Femur (tissue), 1 donor: Measurements from ENCODE around the gene TMEM106A.
"Not testable (repeated sequence)": the region's sequence is repeated elsewhere in the genome, so short reads cannot be mapped to it uniquely, and the experiment has no call there.

ENCODE experiments used
- DNase-seq: peaks from one replicate; pipeline ENCODE4 v3.0.0-alpha.2; 2017

TMEM106A gene, protein sequence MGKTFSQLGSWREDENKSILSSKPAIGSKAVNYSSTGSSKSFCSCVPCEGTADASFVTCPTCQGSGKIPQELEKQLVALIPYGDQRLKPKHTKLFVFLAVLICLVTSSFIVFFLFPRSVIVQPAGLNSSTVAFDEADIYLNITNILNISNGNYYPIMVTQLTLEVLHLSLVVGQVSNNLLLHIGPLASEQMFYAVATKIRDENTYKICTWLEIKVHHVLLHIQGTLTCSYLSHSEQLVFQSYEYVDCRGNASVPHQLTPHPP

GRCh38 chr17:43211480-43212402, at the start of gene TMEM106A:
Gene TMEM106A, plus strand, starts transcription at chr17:43211875. Its CDS starts 1,167 bp downstream, at chr17:43213042.
- DNase-seq: peak; percentile 93

GRCh38 chr17:43165971-43166370, 45.7 kb upstream of the TMEM106A start:
- DNase-seq: not testable (repeated sequence)

DNA sequence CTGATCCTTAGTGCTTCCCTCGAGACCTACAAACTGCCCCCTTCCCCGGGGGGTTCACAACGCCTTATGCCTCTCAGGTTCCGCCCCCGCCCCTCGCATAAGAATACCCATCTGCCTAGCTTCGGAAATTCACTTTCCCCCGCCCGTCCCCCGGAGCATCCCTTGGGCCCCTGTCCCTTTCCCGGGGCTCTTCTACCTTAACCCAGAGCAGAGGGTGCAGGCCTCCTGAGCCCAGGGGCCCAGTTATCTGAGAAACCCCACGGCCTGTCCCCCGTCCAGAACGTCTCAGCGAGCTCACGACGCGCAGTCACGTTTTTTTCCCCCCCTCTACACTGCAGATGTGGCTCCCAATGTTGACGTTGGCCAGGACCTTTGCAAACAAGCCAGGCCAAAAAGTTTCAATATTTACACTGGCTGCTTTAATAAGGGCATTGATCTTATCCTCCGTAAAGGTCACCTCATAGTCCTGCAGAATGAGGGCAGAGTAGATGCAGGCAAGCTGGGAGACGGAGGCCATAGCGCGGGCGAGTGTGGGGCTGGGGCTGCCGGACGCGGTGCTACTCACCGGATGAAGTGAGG, 42.0 kb upstream of the TMEM106A start:
- DNase-seq: peak; percentile 58

DNA sequence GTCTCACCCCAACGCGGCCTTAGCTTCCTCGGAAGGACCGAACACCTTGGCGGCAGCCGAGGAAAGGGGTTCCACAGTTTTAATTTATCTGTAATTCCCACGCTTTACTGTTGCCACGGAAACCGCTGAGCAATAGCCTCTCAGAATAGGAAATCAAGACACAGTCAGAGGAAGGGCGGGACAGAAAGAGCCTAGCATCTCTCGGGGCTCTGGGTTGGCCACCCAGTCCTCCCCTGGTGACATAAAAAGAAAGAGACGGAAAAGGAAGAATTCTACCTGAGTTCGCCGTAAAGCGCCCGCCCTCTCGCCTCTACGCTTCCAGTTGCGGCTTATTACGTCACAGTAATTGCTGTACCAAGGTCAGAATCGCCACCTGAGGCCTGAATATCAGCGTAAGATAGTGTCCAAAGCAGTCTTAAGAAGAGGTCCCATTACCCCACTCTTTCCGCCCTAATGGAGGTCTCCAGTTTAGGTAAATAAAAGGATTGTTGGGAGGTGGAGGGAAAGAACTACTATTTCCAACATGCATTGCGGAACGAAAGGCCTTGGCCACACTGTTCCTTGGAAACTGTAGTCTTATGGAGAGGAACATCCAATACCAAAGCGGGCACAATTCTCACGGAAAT, 41.4 kb upstream of the TMEM106A start:
- DNase-seq: peak; percentile 94

- peak; percentile 98 for DNase-seq
Measured at GRCh38 chr17:43170766-43171585, 40.7 kb upstream of the TMEM106A start, which contains the start of gene NBR1. Gene NBR1, plus strand, starts transcription at chr17:43171214. Its CDS starts 4,586 bp downstream, at chr17:43175800.

DNA sequence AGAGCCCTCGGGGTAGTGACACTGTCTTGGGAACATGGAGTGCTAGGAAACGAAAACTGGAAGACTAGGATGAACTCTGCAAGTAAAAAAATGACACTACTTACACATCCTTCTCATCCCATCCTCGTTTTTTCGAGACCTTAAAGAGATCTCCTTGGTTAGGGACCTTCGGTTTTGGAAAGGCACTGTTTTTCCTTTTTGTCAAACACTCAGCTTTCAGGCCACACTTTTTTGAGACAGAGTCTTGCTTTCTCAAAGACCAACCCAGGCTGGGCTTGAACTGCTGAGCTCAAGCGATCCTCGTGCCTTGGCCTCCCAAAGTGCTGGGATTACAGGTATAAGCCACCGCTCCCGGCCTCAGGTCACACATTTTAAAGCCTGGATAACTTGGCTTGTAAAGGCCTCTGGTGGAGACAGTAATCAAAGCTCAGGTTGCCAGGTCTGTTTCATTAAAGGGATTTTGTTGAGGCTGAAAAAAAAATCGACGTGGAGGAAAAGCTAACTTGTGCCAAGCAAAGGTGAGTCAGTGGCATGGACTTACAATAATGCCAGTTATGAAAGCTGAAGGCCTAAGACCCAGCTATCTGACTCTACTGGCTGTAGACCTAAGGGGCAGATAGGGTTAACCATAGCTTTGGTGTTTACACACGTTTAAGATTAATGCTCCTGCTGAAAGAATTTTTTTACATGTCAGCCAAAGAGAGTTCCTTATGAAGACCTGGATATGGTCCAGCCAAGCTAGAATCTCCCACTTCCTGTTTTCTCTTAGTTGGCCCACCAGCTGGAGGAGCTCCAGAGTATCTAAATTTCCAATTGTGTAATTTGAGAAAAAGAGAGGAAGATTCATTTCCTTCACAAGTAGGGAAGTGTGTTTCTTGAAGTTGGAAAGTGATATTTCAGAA, 39.8 kb upstream of the TMEM106A start:
- DNase-seq: peak; percentile 63

DNA sequence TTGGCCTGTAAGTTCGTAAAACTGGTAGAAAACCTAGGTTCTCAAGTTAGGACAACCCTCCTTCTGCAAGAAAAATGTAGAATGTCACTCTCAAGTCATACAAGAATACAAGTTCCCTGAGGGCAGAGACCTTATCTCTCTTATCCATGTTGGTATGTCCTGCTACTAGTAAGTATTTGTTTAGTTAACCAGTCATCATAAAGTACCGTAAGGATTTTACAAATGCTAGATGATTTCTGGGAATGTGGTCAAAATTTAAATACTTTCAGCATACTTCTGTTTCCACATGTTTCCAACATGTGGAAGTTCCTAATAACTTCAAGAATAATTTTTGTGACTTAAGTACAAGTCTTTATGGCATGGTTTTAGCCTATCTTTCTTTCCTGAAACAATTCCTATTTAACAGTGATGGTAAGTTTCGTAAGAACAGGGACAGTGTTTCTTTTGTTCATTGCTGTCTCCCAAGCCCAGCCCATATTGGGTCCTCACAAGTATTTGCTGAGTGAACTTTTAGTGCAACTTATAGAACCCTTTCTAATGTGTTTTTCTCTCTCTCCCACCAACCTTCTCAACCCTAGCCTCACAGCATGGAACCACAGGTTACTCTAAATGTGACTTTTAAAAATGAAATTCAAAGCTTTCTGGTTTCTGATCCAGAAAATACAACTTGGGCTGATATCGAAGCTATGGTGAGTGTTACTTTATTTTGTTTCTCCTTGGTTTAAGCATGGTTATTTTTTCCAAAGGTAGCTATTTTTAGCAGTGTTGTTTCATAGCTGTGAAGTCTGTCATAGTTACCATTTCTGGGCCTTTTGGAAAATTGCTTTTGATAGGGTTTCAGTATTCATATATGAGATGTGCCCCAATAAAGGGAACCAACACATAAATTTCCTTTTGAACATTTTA, 36.2 kb upstream of the TMEM106A start:
- DNase-seq: no peak

DNA sequence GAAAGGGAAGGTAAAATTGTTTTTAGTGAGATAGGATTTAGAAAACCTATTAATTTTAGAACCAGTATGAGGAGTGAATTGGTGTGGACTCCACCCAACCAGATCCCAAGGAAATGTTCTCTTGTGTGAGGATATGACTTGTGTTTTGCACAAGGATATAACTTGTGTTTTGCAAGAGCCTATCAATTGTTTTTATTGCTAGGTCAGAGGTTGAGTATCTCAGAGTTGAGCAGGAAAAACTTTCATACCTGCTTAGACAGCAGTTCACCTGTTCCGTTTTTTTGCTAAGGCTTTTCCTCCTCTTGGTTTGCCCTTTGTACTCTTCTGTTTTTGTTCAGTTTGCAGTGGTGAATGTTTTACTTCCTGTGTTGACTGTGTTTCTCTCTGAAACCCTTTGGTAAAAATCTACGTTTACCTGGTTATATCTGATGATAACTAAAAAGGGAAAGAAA, 35.5 kb upstream of the TMEM106A start:
- DNase-seq: no peak

- DNase-seq: no peak
Measured at GRCh38 chr17:43183921-43184320, 27.8 kb upstream of the TMEM106A start.

GRCh38 chr17:43186656-43187055, 25.0 kb upstream of the TMEM106A start:
- DNase-seq: not testable (repeated sequence)

- DNase-seq: no peak
Measured at GRCh38 chr17:43193251-43193650, 18.4 kb upstream of the TMEM106A start.

DNA sequence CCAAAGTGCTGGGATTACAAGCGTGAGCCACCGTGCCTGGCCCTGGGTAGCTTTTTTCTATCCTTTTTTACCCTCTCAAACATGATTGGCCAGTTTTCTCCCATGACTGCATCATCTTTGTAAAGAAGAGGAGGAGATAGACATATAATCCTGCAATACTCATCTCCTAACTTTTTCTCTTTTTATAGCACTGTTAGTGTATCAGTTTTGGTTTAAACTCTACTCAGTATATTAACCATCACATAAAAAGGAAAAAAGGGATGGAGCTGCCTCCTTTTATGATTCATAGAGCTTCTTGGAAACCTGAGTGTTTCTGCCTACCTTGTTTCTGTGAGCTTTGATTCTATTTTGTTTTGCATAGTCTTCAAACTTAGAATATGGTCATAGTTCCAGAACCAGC, 12.0 kb upstream of the TMEM106A start:
- DNase-seq: no peak

- no peak for DNase-seq
Measured at GRCh38 chr17:43200127-43200526, 11.5 kb upstream of the TMEM106A start.

DNA sequence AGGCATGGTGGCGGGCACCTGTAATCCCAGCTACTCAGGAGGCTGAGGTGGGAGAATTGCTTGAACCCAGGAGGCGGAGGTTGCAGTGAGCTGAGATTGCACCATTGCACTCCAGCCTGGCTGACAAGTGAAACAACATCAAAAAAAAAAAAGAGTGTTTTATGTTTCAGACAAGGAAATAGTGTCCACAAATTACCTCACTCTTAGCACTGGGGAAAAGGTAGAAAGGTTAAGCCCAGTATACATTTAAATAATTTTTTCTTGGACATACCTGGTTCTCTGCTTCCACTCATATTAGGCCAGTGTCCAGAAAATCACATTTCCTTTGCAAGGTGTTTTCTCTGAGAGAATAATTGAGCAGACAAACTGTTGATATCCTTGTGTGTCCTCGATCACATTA, 8.7 kb upstream of the TMEM106A start:
- not testable (repeated sequence) for DNase-seq

DNA sequence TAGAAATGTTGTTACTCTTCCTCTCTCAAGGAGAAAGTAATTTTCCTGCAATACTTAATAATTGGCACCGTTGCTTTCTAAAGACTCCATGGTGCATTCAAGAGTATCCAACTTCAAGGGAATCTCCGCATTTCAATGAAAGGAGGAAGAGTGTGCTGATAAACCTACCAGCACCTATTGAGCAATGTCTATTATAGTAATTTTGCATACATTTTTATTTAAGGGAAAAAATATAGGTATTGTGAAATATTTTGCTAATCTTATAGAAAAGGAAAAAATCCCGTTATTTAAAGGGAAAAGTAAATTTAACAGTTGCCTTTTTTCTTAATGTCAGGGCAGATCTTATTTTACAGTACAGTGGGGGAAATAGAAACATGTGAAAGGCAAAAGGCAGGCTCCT, 1.1 kb upstream of the TMEM106A start:
- no peak for DNase-seq

- no peak for DNase-seq
Measured at GRCh38 chr17:43211123-43211479, 574 bp upstream of the TMEM106A start.

- no peak for DNase-seq
Measured at GRCh38 chr17:43212641-43213490, 1.2 kb downstream of the TMEM106A start.

GRCh38 chr17:43213545-43213944, 1.9 kb downstream of the TMEM106A start:
- DNase-seq: no peak

GRCh38 chr17:43215341-43215740, 3.7 kb downstream of the TMEM106A start:
- DNase-seq: no peak
